ENCODE results near the gene PACRG. TPM values are rescaled to one million over a fixed set of nuclear protein-coding genes. Genes with fewer than 3 reads are reported as not detected.

PACRG gene
- polyA plus RNA-seq, 1 donor from 2014 or later = 16.6 TPM

DNA sequence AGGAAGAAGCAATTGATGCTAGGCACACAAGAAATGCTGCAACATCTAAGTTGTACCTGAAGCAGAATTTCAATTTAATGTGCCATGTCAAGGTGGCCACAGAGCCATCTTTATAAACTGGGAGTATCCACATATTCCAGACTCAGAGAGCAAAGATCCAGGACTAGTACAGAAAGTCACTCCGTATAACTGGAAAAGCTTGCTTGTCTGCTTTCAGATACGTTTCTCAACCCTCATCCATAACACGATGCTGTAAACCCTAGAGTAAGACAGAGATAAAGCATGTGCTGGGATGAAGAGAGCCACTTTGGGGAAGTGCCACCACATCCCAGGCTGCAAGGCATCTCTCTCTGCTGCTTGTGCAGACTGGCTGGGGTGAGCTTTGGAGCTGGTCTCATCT is 134.7 kb downstream of the PACRG start:
- Histone ChIP-seq H3K9me3 (ENCODE audit: low read length) (no peaks in the 10 kb centered on the region), H3K36me3 (ENCODE audit: insufficient read depth, low read length) (no peaks in the 10 kb centered on the region), H3K27me3 (ENCODE audit: insufficient read depth, low read depth, low read length) (no peaks in the 10 kb centered on the region), H2AFZ (ENCODE audit: low read depth, low read length) (no peak overlapping the region), H3K79me2 (replicated peaks; ENCODE audit: insufficient read depth, low read length) (no peaks in the 10 kb centered on the region), H3K9ac (ENCODE audit: low read length) (no peak overlapping the region), H3K4me3 (ENCODE audit: low read length) (no peak overlapping the region), H3K4me2 (ENCODE audit: low read length) (no peak overlapping the region), H3F3A (ENCODE audit: insufficient read depth, low read length, poor library complexity, severe bottlenecking) (peaks cover 3% of the 10 kb centered on the region), H3K27ac (ENCODE audit: low read length) (no peak overlapping the region), H3K9me2 (ENCODE audit: insufficient read depth, low read length) (no peaks in the 10 kb centered on the region), H4K20me1 (ENCODE audit: insufficient read depth) (no peaks in the 10 kb centered on the region)
- TF ChIP-seq MXI1 (conservative IDR thresholded peaks at IDR 0.05; ENCODE audit: poor library complexity, severe bottlenecking) (no peak), EP300 (conservative IDR thresholded peaks at IDR 0.05; ENCODE audit: poor library complexity, severe bottlenecking) (no peak), TAF1 (IDR thresholded peaks at IDR 0.05; ENCODE audit: low read depth) (no peak), SMC3 (conservative IDR thresholded peaks at IDR 0.05; ENCODE audit: poor library complexity) (no peak), RAD21 (conservative IDR thresholded peaks at IDR 0.05) (no peak), EZH2 (IDR thresholded peaks at IDR 0.05; ENCODE audit: borderline replicate concordance, insufficient read depth, low read length, poor library complexity, severe bottlenecking) (no peak), POLR2AphosphoS5 (IDR thresholded peaks at IDR 0.05) (no peak)
- TF ChIP-seq, protein P1, sequence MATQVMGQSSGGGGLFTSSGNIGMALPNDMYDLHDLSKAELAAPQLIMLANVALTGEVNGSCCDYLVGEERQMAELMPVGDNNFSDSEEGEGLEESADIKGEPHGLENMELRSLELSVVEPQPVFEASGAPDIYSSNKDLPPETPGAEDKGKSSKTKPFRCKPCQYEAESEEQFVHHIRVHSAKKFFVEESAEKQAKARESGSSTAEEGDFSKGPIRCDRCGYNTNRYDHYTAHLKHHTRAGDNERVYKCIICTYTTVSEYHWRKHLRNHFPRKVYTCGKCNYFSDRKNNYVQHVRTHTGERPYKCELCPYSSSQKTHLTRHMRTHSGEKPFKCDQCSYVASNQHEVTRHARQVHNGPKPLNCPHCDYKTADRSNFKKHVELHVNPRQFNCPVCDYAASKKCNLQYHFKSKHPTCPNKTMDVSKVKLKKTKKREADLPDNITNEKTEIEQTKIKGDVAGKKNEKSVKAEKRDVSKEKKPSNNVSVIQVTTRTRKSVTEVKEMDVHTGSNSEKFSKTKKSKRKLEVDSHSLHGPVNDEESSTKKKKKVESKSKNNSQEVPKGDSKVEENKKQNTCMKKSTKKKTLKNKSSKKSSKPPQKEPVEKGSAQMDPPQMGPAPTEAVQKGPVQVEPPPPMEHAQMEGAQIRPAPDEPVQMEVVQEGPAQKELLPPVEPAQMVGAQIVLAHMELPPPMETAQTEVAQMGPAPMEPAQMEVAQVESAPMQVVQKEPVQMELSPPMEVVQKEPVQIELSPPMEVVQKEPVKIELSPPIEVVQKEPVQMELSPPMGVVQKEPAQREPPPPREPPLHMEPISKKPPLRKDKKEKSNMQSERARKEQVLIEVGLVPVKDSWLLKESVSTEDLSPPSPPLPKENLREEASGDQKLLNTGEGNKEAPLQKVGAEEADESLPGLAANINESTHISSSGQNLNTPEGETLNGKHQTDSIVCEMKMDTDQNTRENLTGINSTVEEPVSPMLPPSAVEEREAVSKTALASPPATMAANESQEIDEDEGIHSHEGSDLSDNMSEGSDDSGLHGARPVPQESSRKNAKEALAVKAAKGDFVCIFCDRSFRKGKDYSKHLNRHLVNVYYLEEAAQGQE (IDR thresholded peaks at IDR 0.05; ENCODE audit: borderline replicate concordance) = no peak
- TF ChIP-seq, protein P2, sequence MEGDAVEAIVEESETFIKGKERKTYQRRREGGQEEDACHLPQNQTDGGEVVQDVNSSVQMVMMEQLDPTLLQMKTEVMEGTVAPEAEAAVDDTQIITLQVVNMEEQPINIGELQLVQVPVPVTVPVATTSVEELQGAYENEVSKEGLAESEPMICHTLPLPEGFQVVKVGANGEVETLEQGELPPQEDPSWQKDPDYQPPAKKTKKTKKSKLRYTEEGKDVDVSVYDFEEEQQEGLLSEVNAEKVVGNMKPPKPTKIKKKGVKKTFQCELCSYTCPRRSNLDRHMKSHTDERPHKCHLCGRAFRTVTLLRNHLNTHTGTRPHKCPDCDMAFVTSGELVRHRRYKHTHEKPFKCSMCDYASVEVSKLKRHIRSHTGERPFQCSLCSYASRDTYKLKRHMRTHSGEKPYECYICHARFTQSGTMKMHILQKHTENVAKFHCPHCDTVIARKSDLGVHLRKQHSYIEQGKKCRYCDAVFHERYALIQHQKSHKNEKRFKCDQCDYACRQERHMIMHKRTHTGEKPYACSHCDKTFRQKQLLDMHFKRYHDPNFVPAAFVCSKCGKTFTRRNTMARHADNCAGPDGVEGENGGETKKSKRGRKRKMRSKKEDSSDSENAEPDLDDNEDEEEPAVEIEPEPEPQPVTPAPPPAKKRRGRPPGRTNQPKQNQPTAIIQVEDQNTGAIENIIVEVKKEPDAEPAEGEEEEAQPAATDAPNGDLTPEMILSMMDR (IDR thresholded peaks at IDR 0.05; ENCODE audit: poor library complexity, severe bottlenecking) = no peak

DNA sequence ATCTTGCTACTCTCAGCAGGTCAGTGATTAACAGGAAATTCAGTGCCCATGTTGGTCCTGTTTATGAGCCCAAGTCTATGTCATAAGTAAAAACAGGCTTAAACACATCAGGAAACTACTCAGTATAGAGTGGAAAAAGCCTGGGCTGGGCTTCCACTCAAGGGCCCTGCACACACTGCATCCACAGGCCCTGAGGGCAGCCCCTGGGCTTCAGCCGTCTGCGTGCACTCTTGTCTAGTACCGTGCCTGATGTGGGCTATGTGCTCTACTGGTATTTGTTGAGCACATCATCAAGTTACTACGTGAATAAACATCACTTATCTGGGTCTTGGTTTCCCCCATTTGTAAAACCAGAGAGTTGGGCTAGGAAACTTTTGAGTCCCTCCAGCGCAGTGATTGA is 135.2 kb downstream of the PACRG start:
- H3F3A ChIP-seq (ENCODE audit: insufficient read depth, low read length, poor library complexity, severe bottlenecking) = peaks cover 3% of the 10 kb centered on the region
- no peak overlapping the region for H3K9ac ChIP-seq (ENCODE audit: low read length)
- no peak overlapping the region for H3K4me3 ChIP-seq (ENCODE audit: low read length)
- H2AFZ ChIP-seq (ENCODE audit: low read depth, low read length) = no peak overlapping the region
- H3K27ac ChIP-seq (ENCODE audit: low read length) = no peak overlapping the region
- no peaks in the 10 kb centered on the region for H4K20me1 ChIP-seq (ENCODE audit: insufficient read depth)
- TF ChIP-seq EP300 (conservative IDR thresholded peaks at IDR 0.05; ENCODE audit: poor library complexity, severe bottlenecking) = no peak
- no peak for TF ChIP-seq POLR2AphosphoS5 (IDR thresholded peaks at IDR 0.05)
- TF ChIP-seq, protein P1 (IDR thresholded peaks at IDR 0.05; ENCODE audit: borderline replicate concordance) = no peak
- TF ChIP-seq, protein P2 (IDR thresholded peaks at IDR 0.05; ENCODE audit: poor library complexity, severe bottlenecking) = no peak
- no peak for TF ChIP-seq SMC3 (conservative IDR thresholded peaks at IDR 0.05; ENCODE audit: poor library complexity)
- TF ChIP-seq TAF1 (IDR thresholded peaks at IDR 0.05; ENCODE audit: low read depth) = no peak
- no peak for TF ChIP-seq RAD21 (conservative IDR thresholded peaks at IDR 0.05)
- TF ChIP-seq EZH2 (IDR thresholded peaks at IDR 0.05; ENCODE audit: borderline replicate concordance, insufficient read depth, low read length, poor library complexity, severe bottlenecking) = no peak
- TF ChIP-seq MXI1 (conservative IDR thresholded peaks at IDR 0.05; ENCODE audit: poor library complexity, severe bottlenecking) = no peak
- no peaks in the 10 kb centered on the region for H3K36me3 ChIP-seq (ENCODE audit: insufficient read depth, low read length)
- H3K27me3 ChIP-seq (ENCODE audit: insufficient read depth, low read depth, low read length) = no peaks in the 10 kb centered on the region
- H3K9me2 ChIP-seq (ENCODE audit: insufficient read depth, low read length) = no peaks in the 10 kb centered on the region
- no peaks in the 10 kb centered on the region for H3K9me3 ChIP-seq (ENCODE audit: low read length)
- H3K4me2 ChIP-seq (ENCODE audit: low read length) = no peak overlapping the region
- no peaks in the 10 kb centered on the region for H3K79me2 ChIP-seq (replicated peaks; ENCODE audit: insufficient read depth, low read length)

All from neural cell (in vitro differentiated cells).